ENCODE data around the gene UBR4. TPM values are rescaled to one million over a fixed set of nuclear protein-coding genes. Genes with fewer than 3 reads are reported as not detected.
"Not testable (repeated sequence)": the region's sequence is repeated elsewhere in the genome, so short reads cannot be mapped to it uniquely, and the experiment has no call there.

Gene UBR4
- total RNA-seq, 2 donors from 2014 or later = 54.2 to 68.1 TPM

DNA sequence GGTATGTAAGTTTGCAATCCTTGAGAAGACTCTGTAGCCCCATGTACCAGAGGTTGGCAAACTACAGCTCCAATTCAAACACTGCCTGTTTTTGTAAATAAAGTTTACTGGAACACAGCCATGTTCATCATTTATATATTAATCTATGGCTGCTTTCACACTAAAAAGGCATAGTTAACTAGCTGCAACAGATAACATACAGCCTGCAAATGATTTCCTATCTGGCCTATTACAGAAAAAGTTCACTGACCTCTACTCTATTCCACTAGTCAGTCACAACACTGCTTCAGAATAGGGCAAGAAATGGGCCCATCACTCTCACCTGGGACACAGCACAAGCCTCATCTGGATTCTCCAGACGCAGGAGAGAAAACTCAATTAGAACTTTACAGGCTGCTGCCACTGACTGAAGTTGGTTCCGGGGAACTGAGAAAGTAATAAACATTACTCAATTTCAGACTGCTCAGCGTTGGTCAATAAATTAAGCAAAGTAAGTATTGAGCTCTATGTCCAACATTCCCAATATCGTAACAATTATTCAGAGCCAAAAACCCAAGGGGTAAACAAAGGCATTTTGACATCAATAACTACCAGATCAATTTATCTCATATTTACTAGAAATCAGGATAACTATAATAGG, 10.6 kb downstream of the UBR4 start:
- intact Hi-C loops (cut with DNase I) = no loop called here
- DNase-seq (no peak), ATAC-seq (no peak)

- no peak for ATAC-seq
- intact Hi-C loops (cut with DNase I) = no loop called here
- no peak for DNase-seq
Observed at GRCh38 chr1:19198820-19199219, 11.2 kb downstream of the UBR4 start.

DNA sequence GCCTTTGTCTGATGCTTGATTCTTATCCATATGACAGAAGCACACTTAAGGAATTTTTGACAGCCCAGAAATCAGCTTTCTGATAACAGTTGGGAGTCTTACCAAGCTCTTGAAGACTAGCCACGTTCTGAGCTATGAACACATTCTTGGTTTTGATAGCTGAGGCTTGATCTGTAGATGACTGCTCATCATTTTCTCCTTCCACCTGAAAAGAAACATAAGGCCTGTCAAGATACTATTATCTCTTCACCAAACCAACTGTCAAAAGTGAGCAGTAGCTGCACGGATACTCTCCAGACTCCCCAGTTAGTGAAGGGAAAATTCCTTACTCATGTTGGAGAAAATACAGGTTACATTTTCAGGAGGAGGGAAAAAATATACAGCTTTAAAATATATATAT, 12.2 kb downstream of the UBR4 start:
- ATAC-seq = no peak
- no peak for DNase-seq
- intact Hi-C loops (cut with DNase I) = no loop called here

GRCh38 chr1:19196331-19196730, 13.7 kb downstream of the UBR4 start:
- intact Hi-C loops (cut with DNase I) = no loop called here
- ATAC-seq (no peak), DNase-seq (no peak)

- intact Hi-C loops (cut with DNase I) = no loop called here
- ATAC-seq = no peak
- DNase-seq = no peak
Observed at GRCh38 chr1:19193004-19193403, 17.1 kb downstream of the UBR4 start.

DNA sequence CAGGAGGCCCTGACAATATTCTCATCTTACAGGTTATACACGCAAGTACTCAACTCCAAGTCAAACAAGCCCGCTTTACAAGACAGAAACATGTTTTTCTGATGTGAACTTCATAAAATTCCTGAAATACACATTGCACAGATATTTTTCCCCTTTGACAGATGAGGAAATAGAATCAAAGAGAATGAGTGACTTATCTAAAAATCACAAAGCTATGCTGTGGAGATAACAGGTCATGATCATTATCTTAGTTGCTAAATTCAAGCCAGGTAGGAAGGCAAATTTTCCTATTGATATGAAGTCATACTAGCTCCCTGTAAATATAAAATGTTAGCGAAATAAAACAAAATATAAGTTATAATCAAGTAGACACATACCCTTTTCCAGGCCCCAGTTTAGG, 18.3 kb downstream of the UBR4 start:
- ATAC-seq = no peak
- intact Hi-C loops (cut with DNase I) = no loop called here
- no peak for DNase-seq

GRCh38 chr1:19190468-19190867, 19.6 kb downstream of the UBR4 start:
- ATAC-seq (no peak), DNase-seq (no peak)
- intact Hi-C loops (cut with DNase I) = no loop called here

DNA sequence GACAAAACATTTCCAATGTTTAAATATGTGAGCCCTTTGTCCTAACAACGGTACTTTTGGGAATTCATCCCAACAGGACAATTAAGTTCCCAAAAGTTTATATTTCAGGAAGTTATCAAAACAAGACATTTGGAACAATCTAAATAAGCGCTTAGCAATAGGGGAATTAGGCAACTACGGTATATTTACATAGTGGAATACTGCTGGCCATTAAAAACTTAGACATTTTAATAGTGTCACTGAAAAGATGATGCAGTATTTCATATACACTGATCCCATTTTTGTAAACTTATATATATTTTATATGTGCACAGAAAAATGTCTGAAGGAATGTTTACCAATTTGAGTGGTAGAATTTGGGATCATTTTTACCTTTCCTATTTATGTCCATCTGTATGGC, 20.8 kb downstream of the UBR4 start:
- ATAC-seq = no peak
- intact Hi-C loops (cut with DNase I) = no loop called here
- no peak for DNase-seq

DNA sequence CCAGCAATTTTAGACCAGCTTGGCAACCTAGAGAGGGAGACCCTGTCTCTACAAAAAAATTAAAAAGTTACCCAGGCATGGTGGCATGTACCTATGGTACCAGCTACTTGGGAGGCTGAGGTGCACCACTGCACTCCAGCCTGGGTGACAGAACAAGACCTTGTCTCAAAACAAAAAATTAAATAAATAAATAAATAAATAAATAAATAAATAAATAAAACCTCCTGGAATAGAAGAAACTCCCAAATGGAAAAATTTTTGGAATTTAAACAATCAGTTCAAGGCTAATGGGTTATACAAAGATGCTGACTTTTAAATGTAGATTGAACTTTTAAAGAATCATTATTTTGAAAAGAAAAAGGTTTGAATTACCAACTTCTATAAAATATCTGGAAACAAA, 22.2 kb downstream of the UBR4 start:
- intact Hi-C loops (cut with DNase I) = no loop called here
- no peak for ATAC-seq
- DNase-seq = no peak

DNA sequence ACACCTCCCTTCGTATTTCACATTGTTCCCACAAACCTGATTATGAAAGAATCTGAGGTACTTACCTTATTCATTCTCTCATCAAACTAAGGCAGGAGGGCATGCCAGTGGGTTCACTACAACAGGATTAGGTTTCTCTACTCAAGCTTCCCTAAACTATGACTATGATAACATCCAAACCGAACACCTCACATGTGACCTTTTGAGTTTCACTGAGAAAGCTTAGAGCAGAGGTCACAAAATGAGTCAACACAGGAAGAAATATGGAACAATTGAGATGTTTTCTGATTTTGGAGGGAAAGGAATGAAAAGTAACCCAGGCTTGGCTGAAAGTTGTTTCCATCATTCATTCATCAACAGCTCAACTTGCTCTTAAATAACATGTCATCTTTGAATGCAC, 24.1 kb downstream of the UBR4 start:
- ATAC-seq (no peak), DNase-seq (no peak)
- intact Hi-C loops (cut with DNase I) = no loop called here

DNA sequence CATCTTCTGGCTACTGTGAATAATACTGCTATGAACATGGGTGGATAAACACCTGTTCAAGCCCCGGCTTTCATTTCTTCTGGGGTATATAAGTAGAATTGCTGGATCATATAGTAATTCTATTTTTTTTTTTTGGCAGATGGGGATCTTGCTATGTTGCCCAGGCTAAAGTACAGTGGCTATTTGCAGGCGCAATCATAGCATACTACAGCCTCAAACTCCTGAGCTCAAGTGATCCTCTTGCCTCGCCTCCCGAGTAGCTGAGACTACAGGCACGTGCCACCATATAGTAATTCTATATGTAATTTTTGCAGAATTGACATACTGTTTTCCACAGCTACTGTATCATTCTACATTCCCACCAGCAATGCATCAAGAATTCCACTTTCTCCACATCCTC, 27.8 kb downstream of the UBR4 start:
- DNase-seq = no peak
- intact Hi-C loops (cut with DNase I) = no loop called here
- ATAC-seq = no peak

GRCh38 chr1:19180265-19180657, 29.8 kb downstream of the UBR4 start:
- intact Hi-C loops (cut with DNase I); ATAC-seq; DNase-seq: not testable (repeated sequence)

GRCh38 chr1:19179597-19180264, 30.3 kb downstream of the UBR4 start:
- intact Hi-C loops (cut with DNase I) = loop anchor here in 1 of 2 donors (2.0 to 5.0 kb wide), 2 partner anchors 37 to 61 kb away; no protein-coding TSS in a partner anchor
- ATAC-seq = no peak
- DNase-seq = no peak

DNA sequence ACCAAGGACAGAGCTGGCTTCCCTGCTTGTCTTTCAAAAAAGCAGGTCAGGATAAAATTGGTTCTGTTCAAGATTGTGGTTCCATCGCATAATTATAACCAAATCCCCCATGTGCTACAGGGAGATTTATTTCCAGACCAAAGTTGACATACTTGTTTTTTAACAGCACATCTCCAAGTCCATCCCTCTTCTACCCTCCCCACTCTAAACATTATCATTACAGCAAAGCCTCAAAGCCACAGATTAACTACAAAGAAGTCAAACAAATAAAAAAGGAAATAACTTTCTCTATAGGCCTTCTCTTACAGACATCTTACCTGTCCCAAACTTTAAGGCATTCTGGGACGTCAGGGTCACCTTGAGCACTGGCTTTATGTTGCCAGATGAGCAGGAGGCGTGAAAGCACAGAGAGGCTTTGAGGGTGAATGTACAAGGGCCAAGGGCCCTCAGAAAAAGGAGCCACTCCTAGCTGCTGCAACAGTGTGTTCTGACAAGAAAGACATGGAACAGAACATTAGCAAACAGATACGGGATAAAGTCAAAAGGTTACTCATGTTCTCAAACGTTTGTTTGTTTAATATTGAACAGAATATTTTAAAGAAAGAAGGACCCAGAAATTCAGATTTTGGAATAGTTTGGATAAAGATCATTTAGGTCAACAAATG, 31.2 kb downstream of the UBR4 start:
- DNase-seq (no peak), ATAC-seq (no peak)
- intact Hi-C loops (cut with DNase I) = loop anchor here in 1 of 2 donors (2.0 to 5.0 kb wide), 2 partner anchors 37 to 62 kb away; no protein-coding TSS in a partner anchor

GRCh38 chr1:19177811-19178210, 32.3 kb downstream of the UBR4 start:
- intact Hi-C loops (cut with DNase I) = loop anchor here in 1 of 2 donors (2.0 to 5.0 kb wide), 2 partner anchors 36 to 63 kb away; no protein-coding TSS in a partner anchor
- DNase-seq (no peak), ATAC-seq (no peak)

DNA sequence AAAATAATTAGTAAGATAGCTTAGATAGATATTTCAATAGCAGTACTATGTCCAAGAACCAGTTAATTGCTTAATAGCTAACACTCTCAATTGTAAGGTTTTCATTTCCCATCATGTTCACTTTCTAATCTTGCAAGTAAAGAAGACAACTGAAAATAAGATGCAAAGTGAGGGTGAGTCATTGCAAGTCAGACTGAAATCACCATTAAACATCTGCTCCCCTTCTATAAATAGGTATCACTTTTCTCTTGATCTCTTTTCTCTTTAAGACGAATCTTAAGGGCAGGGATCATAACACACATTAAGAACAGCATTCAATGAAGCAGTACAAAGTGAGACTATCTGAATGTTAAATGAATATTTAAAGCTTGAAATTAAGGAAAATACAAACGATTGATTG, 40.4 kb downstream of the UBR4 start:
- intact Hi-C loops (cut with DNase I) = no loop called here
- ATAC-seq = no peak
- DNase-seq = no peak

GRCh38 chr1:19167140-19167539, 42.9 kb downstream of the UBR4 start:
- ATAC-seq (no peak), DNase-seq (no peak)
- intact Hi-C loops (cut with DNase I) = no loop called here

- intact Hi-C loops (cut with DNase I) = no loop called here
- DNase-seq = no peak
- ATAC-seq = no peak
Observed at GRCh38 chr1:19166066-19166465, 44.0 kb downstream of the UBR4 start.

GRCh38 chr1:19165501-19165900, 44.6 kb downstream of the UBR4 start:
- peak in 1 of 2 donors; percentile 48 for ATAC-seq
- DNase-seq = no peak
- intact Hi-C loops (cut with DNase I) = no loop called here

- no peak for DNase-seq
- ATAC-seq = no peak
- intact Hi-C loops (cut with DNase I) = no loop called here
Observed at GRCh38 chr1:19164274-19165015, 45.6 kb downstream of the UBR4 start.

All from left cardiac atrium (tissue), 4 donors.